HG03064 (cell line): Measurements from ENCODE around the gene KAT8.
"Not testable (repeated sequence)": the region's sequence is repeated elsewhere in the genome, so short reads cannot be mapped to it uniquely, and the experiment has no call there.

Source experiments
- ATAC-seq: cut with Tn5 transposase; IDR thresholded peaks from one replicate; pipeline ENCODE4 v1.9.1; 2021; ENCODE audit warnings: low read depth; ENCODE audit not compliant: unreplicated experiment

KAT8 gene

GRCh38 chr16:31130336-31130891, 12.9 kb downstream of the KAT8 start:
- ATAC-seq, result no peak

GRCh38 chr16:31130899-31131298, 13.4 kb downstream of the KAT8 start:
- no peak for ATAC-seq

- no peak for ATAC-seq
Observed at GRCh38 chr16:31131416-31131815, 14.0 kb downstream of the KAT8 start.

GRCh38 chr16:31131841-31132271, 14.4 kb downstream of the KAT8 start:
- no peak for ATAC-seq

- ATAC-seq, result no peak
Observed at GRCh38 chr16:31132303-31132979, 15.0 kb downstream of the KAT8 start.

- no peak for ATAC-seq
Observed at GRCh38 chr16:31133046-31133501, 15.6 kb downstream of the KAT8 start.

- no peak for ATAC-seq
Observed at GRCh38 chr16:31134091-31134571, 16.7 kb downstream of the KAT8 start.

GRCh38 chr16:31134625-31135534, 17.4 kb downstream of the KAT8 start:
- ATAC-seq, result no peak

GRCh38 chr16:31135535-31136286, 18.2 kb downstream of the KAT8 start, which contains the start of gene PRSS8:
PRSS8 (minus strand) TSS chr16:31135727; CDS start chr16:31135498, 229 bp downstream.
- no peak for ATAC-seq

- ATAC-seq, result no peak
Observed at GRCh38 chr16:31136287-31136662, 18.8 kb downstream of the KAT8 start.

- not testable (repeated sequence) for ATAC-seq
Observed at GRCh38 chr16:31136822-31137499, 19.5 kb downstream of the KAT8 start.

GRCh38 chr16:31138621-31139578, 21.4 kb downstream of the KAT8 start:
- no peak for ATAC-seq

GRCh38 chr16:31141071-31141469, 23.6 kb downstream of the KAT8 start:
- not testable (repeated sequence) for ATAC-seq

GRCh38 chr16:31141489-31142108, 24.1 kb downstream of the KAT8 start:
- ATAC-seq, result peak; percentile 3

- peak; percentile 79 for ATAC-seq
Observed at GRCh38 chr16:31142109-31143010, 24.9 kb downstream of the KAT8 start.

- ATAC-seq, result no peak
Observed at GRCh38 chr16:31143011-31143693, 25.7 kb downstream of the KAT8 start.

- ATAC-seq, result no peak
Observed at GRCh38 chr16:31143694-31144148, 26.3 kb downstream of the KAT8 start.
